Measurements from ENCODE around the gene INCA1. TPM values are rescaled to one million over a fixed set of nuclear protein-coding genes. Genes with fewer than 3 reads are reported as not detected.

The INCA1 gene
- polyA plus RNA-seq, 3 donors = 0.38 to 0.52 (median 0.44) TPM

DNA sequence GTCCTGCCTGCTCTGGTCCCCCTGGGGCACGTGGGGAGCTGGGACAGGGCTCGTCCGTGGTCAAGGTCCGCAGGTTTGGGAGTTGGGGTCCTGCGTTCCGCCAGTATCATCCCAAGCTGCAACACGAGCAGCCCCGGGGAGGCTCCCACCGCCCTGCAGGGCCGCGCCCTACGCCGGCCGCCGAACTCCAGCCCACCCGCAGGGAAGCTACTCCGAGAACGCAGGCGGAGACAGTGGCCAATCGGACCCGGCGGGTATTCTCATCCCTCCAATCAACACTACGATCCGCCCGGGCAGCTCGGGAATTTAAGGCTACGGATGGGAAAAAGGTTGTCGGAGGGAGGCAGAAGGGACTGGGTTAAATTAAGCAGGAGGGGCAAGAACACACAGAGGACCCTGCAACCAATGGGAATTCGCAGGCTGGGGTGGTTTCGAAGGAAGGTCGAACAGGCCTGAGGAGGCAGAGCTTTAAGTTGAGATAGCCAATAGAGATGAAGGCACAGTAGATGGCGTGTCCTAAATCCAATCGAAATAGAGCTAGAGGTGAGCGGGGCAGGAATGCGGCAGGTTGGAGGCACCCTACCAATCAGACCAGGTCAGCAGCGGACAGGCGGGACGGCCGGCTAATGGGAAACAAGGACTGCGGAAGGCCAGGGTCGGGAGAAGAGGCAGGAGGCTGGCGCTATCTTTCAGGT lies 30.3 kb downstream of the INCA1 start:
- peaks cover 32% of the 10 kb centered on the region for H3K4me1 Mint-ChIP-seq
- peak overlapping the region; percentile 71 for H3K9ac ChIP-seq (ENCODE audit: insufficient read depth, low read length, poor library complexity, severe bottlenecking)
- intact Hi-C loops (cut with micrococcal nuclease) = loop anchor here (1.0 to 2.0 kb wide), 4 partner anchors 18 to 66 kb away; partner anchors contain the start of genes PFN1 (in 1 of the 2), RNF167 (in 1 of the 2) and SLC25A11 (in 1 of the 2)
- DNase-seq = peak; percentile 98 to 99 (median 98)
- H3K79me2 ChIP-seq (ENCODE audit: insufficient read depth, low read length) = peaks cover 36% of the 10 kb centered on the region
- peaks cover 25 to 32% of the 10 kb centered on the region in 2 donors for H3K36me3 ChIP-seq (replicated peaks in 1 of 2; ENCODE audit: control insufficient read depth in 1 of 2, insufficient read depth in 2 of 2, low read length in 2 of 2)
- H3K9me3 ChIP-seq (replicated peaks in 1 of 2; ENCODE audit: control insufficient read depth in 1 of 2, insufficient read depth in 1 of 2, low read length in 2 of 2) = no peaks in the 10 kb centered on the region
- TF ChIP-seq, protein P1, sequence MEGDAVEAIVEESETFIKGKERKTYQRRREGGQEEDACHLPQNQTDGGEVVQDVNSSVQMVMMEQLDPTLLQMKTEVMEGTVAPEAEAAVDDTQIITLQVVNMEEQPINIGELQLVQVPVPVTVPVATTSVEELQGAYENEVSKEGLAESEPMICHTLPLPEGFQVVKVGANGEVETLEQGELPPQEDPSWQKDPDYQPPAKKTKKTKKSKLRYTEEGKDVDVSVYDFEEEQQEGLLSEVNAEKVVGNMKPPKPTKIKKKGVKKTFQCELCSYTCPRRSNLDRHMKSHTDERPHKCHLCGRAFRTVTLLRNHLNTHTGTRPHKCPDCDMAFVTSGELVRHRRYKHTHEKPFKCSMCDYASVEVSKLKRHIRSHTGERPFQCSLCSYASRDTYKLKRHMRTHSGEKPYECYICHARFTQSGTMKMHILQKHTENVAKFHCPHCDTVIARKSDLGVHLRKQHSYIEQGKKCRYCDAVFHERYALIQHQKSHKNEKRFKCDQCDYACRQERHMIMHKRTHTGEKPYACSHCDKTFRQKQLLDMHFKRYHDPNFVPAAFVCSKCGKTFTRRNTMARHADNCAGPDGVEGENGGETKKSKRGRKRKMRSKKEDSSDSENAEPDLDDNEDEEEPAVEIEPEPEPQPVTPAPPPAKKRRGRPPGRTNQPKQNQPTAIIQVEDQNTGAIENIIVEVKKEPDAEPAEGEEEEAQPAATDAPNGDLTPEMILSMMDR (IDR thresholded peaks at IDR 0.05) = no peak
- WGBS (ENCODE audit: insufficient coverage) = 0% methylated on average over 31 of the region's 42 CpGs
- peaks cover 0 to 4% (median 2%) of the 10 kb centered on the region in 3 donors for H3K27me3 Mint-ChIP-seq (ENCODE audit: low read depth in 3 of 3)
- peak overlapping the region; percentile 94 to 96 for H3K27ac ChIP-seq (ENCODE audit: low read depth in 1 of 2, low read length in 2 of 2)
- H3K27ac Mint-ChIP-seq = no peak overlapping the region
- H3K4me3 ChIP-seq (replicated peaks in 1 of 3; ENCODE audit: low read depth in 2 of 3, low read length in 3 of 3) = peak overlapping the region; percentile 43 to 99 (median 67)
- peak overlapping the region; percentile 88 for H2AFZ ChIP-seq (ENCODE audit: insufficient read depth, low read depth, low read length, poor library complexity, severe bottlenecking)
- no peak overlapping the region for H3K4me3 Mint-ChIP-seq
- no peaks in the 10 kb centered on the region for H4K20me1 ChIP-seq (ENCODE audit: insufficient read depth, low read length)
- H3K4me1 ChIP-seq (ENCODE audit: control insufficient read depth in 1 of 2, insufficient read depth in 2 of 2, low read length in 2 of 2) = peaks cover 33 to 58% of the 10 kb centered on the region in 2 donors
- peaks cover 41 to 44% of the 10 kb centered on the region in 2 donors for H3K36me3 Mint-ChIP-seq
- H3K27me3 ChIP-seq (ENCODE audit: control insufficient read depth in 2 of 2, insufficient read depth in 2 of 2, low read length in 2 of 2) = no peaks in the 10 kb centered on the region
- H3K4me2 ChIP-seq (replicated peaks; ENCODE audit: extremely low read depth, low read length, poor library complexity, severe bottlenecking) = peak overlapping the region; percentile 100
- H3K9me3 Mint-ChIP-seq = peaks cover 0 to 2% (median 0%) of the 10 kb centered on the region in 7 donors

DNA sequence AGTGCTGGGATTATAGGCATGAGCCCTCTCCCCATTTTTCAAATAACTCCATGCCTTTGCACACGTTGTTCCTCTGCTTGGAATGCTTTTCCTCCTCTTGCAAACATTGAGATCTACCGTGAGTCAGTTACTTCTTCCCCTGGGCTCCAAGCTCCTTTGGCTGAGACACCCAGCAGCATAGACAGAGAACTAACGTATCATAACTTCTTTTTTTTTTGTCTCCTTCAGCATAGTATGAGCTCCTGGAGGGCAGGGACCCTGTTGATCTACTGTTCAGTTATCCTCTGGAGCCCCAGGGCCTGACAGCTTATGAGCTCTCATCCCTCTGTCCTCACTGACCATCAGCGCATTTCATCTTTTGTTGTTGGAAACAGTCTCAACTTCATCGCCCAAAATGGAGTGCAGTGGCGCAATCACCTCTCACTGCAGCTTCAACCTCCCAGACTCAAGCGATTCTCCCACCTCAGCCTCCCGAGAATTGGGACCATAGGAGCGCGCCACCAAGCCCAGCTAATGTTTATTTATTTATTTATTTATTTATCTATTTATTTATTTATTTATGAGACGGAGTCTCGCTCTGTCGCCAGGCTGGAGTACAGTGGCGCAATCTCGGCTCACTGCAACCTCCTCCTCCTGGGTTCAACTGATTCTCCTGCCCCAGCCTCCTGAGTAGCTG lies 31.9 kb downstream of the INCA1 start:
- H3K4me1 ChIP-seq (ENCODE audit: control insufficient read depth in 1 of 2, insufficient read depth in 2 of 2, low read length in 2 of 2) = peaks cover 33 to 56% of the 10 kb centered on the region in 2 donors
- H3K27me3 ChIP-seq (ENCODE audit: control insufficient read depth in 2 of 2, insufficient read depth in 2 of 2, low read length in 2 of 2) = no peaks in the 10 kb centered on the region
- peaks cover 19 to 24% of the 10 kb centered on the region in 2 donors for H3K36me3 ChIP-seq (replicated peaks in 1 of 2; ENCODE audit: control insufficient read depth in 1 of 2, insufficient read depth in 2 of 2, low read length in 2 of 2)
- H3K9me3 Mint-ChIP-seq = peaks cover 0 to 2% (median 0%) of the 10 kb centered on the region in 7 donors
- no peak overlapping the region for H3K9ac ChIP-seq (ENCODE audit: insufficient read depth, low read length, poor library complexity, severe bottlenecking)
- H3K27me3 Mint-ChIP-seq (ENCODE audit: low read depth in 3 of 3) = peaks cover 0 to 4% (median 0%) of the 10 kb centered on the region in 3 donors
- 93% methylated on average over 8 of the region's 15 CpGs for WGBS (ENCODE audit: insufficient coverage)
- H3K4me2 ChIP-seq (replicated peaks; ENCODE audit: extremely low read depth, low read length, poor library complexity, severe bottlenecking) = no peak overlapping the region
- H3K4me1 Mint-ChIP-seq = peaks cover 25% of the 10 kb centered on the region
- TF ChIP-seq, protein P1 (IDR thresholded peaks at IDR 0.05) = no peak
- H3K9me3 ChIP-seq (replicated peaks in 1 of 2; ENCODE audit: control insufficient read depth in 1 of 2, insufficient read depth in 1 of 2, low read length in 2 of 2) = no peaks in the 10 kb centered on the region
- peaks cover 30% of the 10 kb centered on the region for H3K79me2 ChIP-seq (ENCODE audit: insufficient read depth, low read length)
- H3K4me3 ChIP-seq (replicated peaks in 1 of 3; ENCODE audit: low read depth in 2 of 3, low read length in 3 of 3) = no peak overlapping the region
- H3K36me3 Mint-ChIP-seq = peaks cover 33 to 42% of the 10 kb centered on the region in 2 donors
- no peaks in the 10 kb centered on the region for H4K20me1 ChIP-seq (ENCODE audit: insufficient read depth, low read length)
- no peak for DNase-seq
- no peak overlapping the region for H2AFZ ChIP-seq (ENCODE audit: insufficient read depth, low read depth, low read length, poor library complexity, severe bottlenecking)
- intact Hi-C loops (cut with micrococcal nuclease) = no loop called here
- no peak overlapping the region for H3K27ac Mint-ChIP-seq
- H3K27ac ChIP-seq (ENCODE audit: low read depth in 1 of 2, low read length in 2 of 2) = peak overlapping the region; percentile 94 to 96
- H3K4me3 Mint-ChIP-seq = no peak overlapping the region

Data from CD14-positive monocyte (primary cell).